Trophoblast cell (in vitro differentiated cells and primary cell): ENCODE results near the gene SLC27A5.

ENCODE experiments used
- DNase-seq, 2 donors: peaks; one replicate each; pipeline ENCODE4 v3.0.0-alpha.2; 2016
- H2AFZ ChIP-seq: 2 replicates; pipeline ENCODE4 v1.6.1; 2013; ENCODE audit warnings: low read length, moderate library complexity, mild to moderate bottlenecking; ENCODE audit not compliant: insufficient read depth, poor library complexity
- H2AK5ac ChIP-seq: 2 replicates; pipeline ENCODE4 v1.6.1; 2013; ENCODE audit warnings: mild to moderate bottlenecking, low read length
- H2BK120ac ChIP-seq: 2 replicates; pipeline ENCODE4 v1.6.1; 2013; ENCODE audit warnings: low read length, mild to moderate bottlenecking, moderate library complexity; ENCODE audit not compliant: insufficient read depth, poor library complexity
- H2BK12ac ChIP-seq: 2 replicates; pipeline ENCODE4 v1.6.1; 2013; ENCODE audit warnings: mild to moderate bottlenecking, low read length, moderate library complexity
- H2BK5ac ChIP-seq: 2 replicates; pipeline ENCODE4 v1.6.1; 2013; ENCODE audit warnings: low read length, low read depth, moderate library complexity, mild to moderate bottlenecking; ENCODE audit not compliant: poor library complexity
- H3K14ac ChIP-seq: 2 replicates; pipeline ENCODE4 v1.6.1; 2013; ENCODE audit warnings: mild to moderate bottlenecking, low read length
- H3K18ac ChIP-seq: 2 replicates; pipeline ENCODE4 v1.6.1; 2013; ENCODE audit warnings: mild to moderate bottlenecking, low read length
- H3K23ac ChIP-seq: 2 replicates; pipeline ENCODE4 v1.6.1; 2013; ENCODE audit warnings: low read length
- H3K27ac ChIP-seq: 2 replicates; pipeline ENCODE4 v1.5.1; 2013; ENCODE audit warnings: low read depth, mild to moderate bottlenecking, inconsistent platforms, low read length, moderate library complexity
- H3K27me3 ChIP-seq: 2 replicates; pipeline ENCODE4 v1.6.1; 2013; ENCODE audit warnings: inconsistent platforms, mild to moderate bottlenecking, low read length, moderate library complexity; ENCODE audit not compliant: insufficient read depth
- H3K36me3 ChIP-seq, 2 experiments: 1 replicate in 1 of 2; 2 replicates in 1 of 2; pipeline ENCODE4 v1.6.1; 2013; ENCODE audit warnings: low read length in 2 of 2, mild to moderate bottlenecking in 2 of 2, moderate library complexity in 1 of 2; ENCODE audit not compliant: insufficient read depth in 2 of 2, control insufficient read depth in 1 of 2
- H3K4ac ChIP-seq: 2 replicates; pipeline ENCODE4 v1.6.1; 2013; ENCODE audit warnings: low read depth, mild to moderate bottlenecking, low read length, moderate library complexity
- H3K4me1 ChIP-seq, 2 experiments: 1 replicate in 1 of 2; 2 replicates in 1 of 2; pipeline ENCODE4 v1.6.1; 2013; ENCODE audit warnings: low read length in 2 of 2, mild to moderate bottlenecking in 2 of 2, moderate library complexity in 1 of 2; ENCODE audit not compliant: insufficient read depth in 2 of 2, control insufficient read depth in 1 of 2
- H3K4me2 ChIP-seq: 2 replicates; pipeline ENCODE4 v1.6.1; 2013; ENCODE audit warnings: inconsistent platforms, mild to moderate bottlenecking, low read length, moderate library complexity
- H3K4me3 ChIP-seq: 2 replicates; pipeline ENCODE4 v1.5.1; 2013; ENCODE audit warnings: mild to moderate bottlenecking, low read depth, low read length, inconsistent platforms
- H3K79me1 ChIP-seq: one replicate; pipeline ENCODE4 v1.6.1; 2013; ENCODE audit warnings: low read length
- H3K79me2 ChIP-seq: 2 replicates; pipeline ENCODE4 v1.6.1; 2013; ENCODE audit warnings: low read length, mild to moderate bottlenecking; ENCODE audit not compliant: control insufficient read depth, insufficient read depth, poor library complexity
- H3K9ac ChIP-seq: 2 replicates; pipeline ENCODE4 v1.6.1; 2013; ENCODE audit warnings: mild to moderate bottlenecking, low read length
- H3K9me3 ChIP-seq: 2 replicates; pipeline ENCODE4 v1.6.1; 2013; ENCODE audit warnings: low read depth, mild to moderate bottlenecking, control low read depth, inconsistent platforms, low read length; ENCODE audit not compliant: insufficient read depth
- H4K12ac ChIP-seq: 2 replicates; pipeline ENCODE4 v1.6.1; 2013; ENCODE audit warnings: low read depth, mild to moderate bottlenecking, low read length, moderate library complexity
- H4K8ac ChIP-seq: 2 replicates; pipeline ENCODE4 v1.6.1; 2013; ENCODE audit warnings: low read depth, mild to moderate bottlenecking, low read length, moderate library complexity
- H4K91ac ChIP-seq: one replicate; pipeline ENCODE4 v1.6.1; 2013; ENCODE audit warnings: low read depth, mild to moderate bottlenecking, low read length, moderate library complexity
- WGBS: extraction: QIAGEN DNeasy Blood & Tissue Kit; methylation state at CpG from one replicate; pipeline ENCODE4 v1.1.7; 2013; ENCODE audit warnings: missing lambda C conversion rate; ENCODE audit not compliant: insufficient read length, insufficient coverage; ENCODE audit errors: extremely low coverage; 5-methylcytosine and 5-hydroxymethylcytosine counted together

SLC27A5 gene

GRCh38 chr19:58558623-58559274, 47.0 kb upstream of the SLC27A5 start:
- WGBS: no CpG with 5 or more reads among the region's 76 CpGs
- H3K79me2 ChIP-seq: peaks cover 27% of the 10 kb centered on the region

GRCh38 chr19:58558066-58558622, 46.4 kb upstream of the SLC27A5 start, which contains the start of gene UBE2M:
Gene UBE2M, minus strand, starts transcription at chr19:58558611. Its CDS starts 230 bp downstream, at chr19:58558381.
- Histone ChIP-seq H3K79me1 (peaks cover 26% of the 10 kb centered on the region), H3K4me1 (peaks cover 27 to 42% of the 10 kb centered on the region in 2 experiments), H2BK12ac (no peak within 1 kb of the TSS), H4K8ac (peak within 1 kb of the TSS; percentile 99), H3K9ac (peak within 1 kb of the TSS; percentile 99), H3K9me3 (peaks cover 12% of the 10 kb centered on the region), H4K91ac (peak within 1 kb of the TSS; percentile 99), H2BK5ac (peak within 1 kb of the TSS; percentile 99), H4K12ac (peak within 1 kb of the TSS; percentile 99), H3K14ac (peak within 1 kb of the TSS; percentile 100), H3K23ac (no peak within 1 kb of the TSS), H3K4ac (peak within 1 kb of the TSS; percentile 97), H3K36me3 (peaks cover 24% of the 10 kb centered on the region in 2 experiments), H2AFZ (peak within 1 kb of the TSS; percentile 97), H3K27ac (peak within 1 kb of the TSS; percentile 100), H2AK5ac (peak within 1 kb of the TSS; percentile 98), H3K4me3 (peak within 1 kb of the TSS; percentile 89), H3K27me3 (peaks cover 14% of the 10 kb centered on the region), H3K18ac (peak within 1 kb of the TSS; percentile 100), H3K79me2 (peaks cover 27% of the 10 kb centered on the region), H2BK120ac (peak within 1 kb of the TSS; percentile 96), H3K4me2 (peak within 1 kb of the TSS; percentile 92)
- WGBS: no CpG with 5 or more reads among the region's 62 CpGs
- peak in 1 of 2 donors; percentile 59 for DNase-seq

More at GRCh38 chr19:58558623-58559274, 47.0 kb upstream of the SLC27A5 start:
- Histone ChIP-seq H3K18ac (peak overlapping the region; percentile 100), H2BK5ac (peak overlapping the region; percentile 99), H3K4me3 (peak overlapping the region; percentile 89), H3K27me3 (peaks cover 17% of the 10 kb centered on the region), H3K9me3 (peaks cover 16% of the 10 kb centered on the region), H3K9ac (peak overlapping the region; percentile 99), H4K12ac (peak overlapping the region; percentile 99), H3K79me1 (peaks cover 26% of the 10 kb centered on the region), H2AFZ (peak overlapping the region; percentile 97), H2BK120ac (peak overlapping the region; percentile 96), H3K23ac (no peak overlapping the region), H3K27ac (peak overlapping the region; percentile 100), H4K8ac (peak overlapping the region; percentile 99), H3K36me3 (peaks cover 21 to 23% of the 10 kb centered on the region in 2 experiments), H3K4me1 (peaks cover 29 to 45% of the 10 kb centered on the region in 2 experiments), H3K4ac (peak overlapping the region; percentile 97), H2BK12ac (no peak overlapping the region), H4K91ac (peak overlapping the region; percentile 99), H3K4me2 (peak overlapping the region; percentile 92), H2AK5ac (peak overlapping the region; percentile 98), H3K14ac (peak overlapping the region; percentile 100)
- DNase-seq: peak; percentile 99 to 100

GRCh38 chr19:58557221-58558065, 45.7 kb upstream of the SLC27A5 start:
- Histone ChIP-seq H3K4me3 (peak overlapping the region; percentile 89), H3K36me3 (peaks cover 26 to 27% of the 10 kb centered on the region in 2 experiments), H2AFZ (no peak overlapping the region), H3K79me1 (peaks cover 26% of the 10 kb centered on the region), H3K4me1 (peaks cover 24 to 35% of the 10 kb centered on the region in 2 experiments), H3K27ac (peak overlapping the region; percentile 100), H4K12ac (no peak overlapping the region), H3K9me3 (peaks cover 6% of the 10 kb centered on the region), H2BK5ac (peak overlapping the region; percentile 60), H3K14ac (peak overlapping the region; percentile 96), H3K4ac (peak overlapping the region; percentile 73), H3K23ac (no peak overlapping the region), H2BK12ac (no peak overlapping the region), H3K4me2 (peak overlapping the region; percentile 86), H3K18ac (peak overlapping the region; percentile 83), H3K79me2 (peaks cover 27% of the 10 kb centered on the region), H3K9ac (peak overlapping the region; percentile 96), H4K91ac (peak overlapping the region; percentile 99), H3K27me3 (peaks cover 7% of the 10 kb centered on the region), H4K8ac (peak overlapping the region; percentile 48), H2BK120ac (peak overlapping the region; percentile 48), H2AK5ac (peak overlapping the region; percentile 75)
- no CpG with 5 or more reads among the region's 12 CpGs for WGBS
- DNase-seq: no peak

GRCh38 chr19:58556622-58557220, 44.9 kb upstream of the SLC27A5 start:
- Histone ChIP-seq H3K23ac (no peak overlapping the region), H2BK12ac (no peak overlapping the region), H4K91ac (no peak overlapping the region), H3K79me2 (peaks cover 27% of the 10 kb centered on the region), H3K14ac (no peak overlapping the region), H4K8ac (no peak overlapping the region), H3K79me1 (peaks cover 26% of the 10 kb centered on the region), H3K4me2 (peak overlapping the region; percentile 86), H3K9me3 (no peaks in the 10 kb centered on the region), H3K18ac (no peak overlapping the region), H3K36me3 (peaks cover 32 to 33% of the 10 kb centered on the region in 2 experiments), H3K9ac (peak overlapping the region; percentile 30), H2AK5ac (no peak overlapping the region), H2BK5ac (no peak overlapping the region), H3K27me3 (no peaks in the 10 kb centered on the region), H3K27ac (no peak overlapping the region), H3K4ac (peak overlapping the region; percentile 73), H4K12ac (no peak overlapping the region), H3K4me3 (no peak overlapping the region), H2BK120ac (no peak overlapping the region), H3K4me1 (peaks cover 21 to 29% of the 10 kb centered on the region in 2 experiments), H2AFZ (no peak overlapping the region)
- no peak for DNase-seq
- no CpG with 5 or more reads among the region's 10 CpGs for WGBS
